DND-41 (cell line): Measurements from ENCODE around the gene PCID2.

Source experiments
- ATAC-seq: fragments of 200-7000 bp; cut with Tn5 transposase; 3 replicates; pipeline ENCODE4 v1.9.1; 2021; ENCODE audit warnings: low read depth; ENCODE audit not compliant: insufficient read depth
- DNase-seq: peaks from one replicate; pipeline ENCODE4 v3.0.0-alpha.2; 2020
- H2AFZ ChIP-seq: 2 replicates; pipeline ENCODE4 v1.6.0; 2012; ENCODE audit warnings: low read depth, low read length
- H3K27ac ChIP-seq: 2 replicates; pipeline ENCODE4 v1.5.1; 2012; ENCODE audit warnings: low read length, inconsistent platforms
- H3K27me3 ChIP-seq: fragments of 200-600 bp; sonication (generic); 2 replicates; pipeline ENCODE4 v1.6.0; 2012; ENCODE audit warnings: low read length, mild to moderate bottlenecking, inconsistent platforms; ENCODE audit not compliant: insufficient read depth, poor library complexity
- H3K36me3 ChIP-seq: 2 replicates; pipeline ENCODE4 v1.5.1; 2012; ENCODE audit warnings: low read length, inconsistent platforms; ENCODE audit not compliant: insufficient read depth
- H3K4me1 ChIP-seq: 2 replicates; pipeline ENCODE4 v1.5.1; 2012; ENCODE audit warnings: mild to moderate bottlenecking, low read length; ENCODE audit not compliant: insufficient read depth
- H3K4me2 ChIP-seq: 2 replicates; pipeline ENCODE4 v1.6.0; 2012; ENCODE audit warnings: mild to moderate bottlenecking, moderate library complexity, low read length, inconsistent platforms; ENCODE audit not compliant: insufficient read depth
- H3K4me3 ChIP-seq, 2 experiments: fragments of 200-600 bp in 1 of 2; shearing (Covaris generic) in 1 of 2; 2 replicates each; pipeline ENCODE4 v1.5.1; 2012 to 2016; ENCODE audit warnings: inconsistent platforms in 2 of 2, low read length in 2 of 2, mild to moderate bottlenecking in 2 of 2, low read depth in 1 of 2, moderate library complexity in 1 of 2
- H3K79me2 ChIP-seq: 2 replicates; pipeline ENCODE4 v1.6.0; 2012; ENCODE audit warnings: low read length, inconsistent platforms; ENCODE audit not compliant: insufficient read depth
- H3K9ac ChIP-seq: 2 replicates; pipeline ENCODE4 v1.6.0; 2012; ENCODE audit warnings: low read depth, mild to moderate bottlenecking, inconsistent platforms, low read length, moderate library complexity
- H3K9me3 ChIP-seq: 2 replicates; pipeline ENCODE4 v1.5.1; 2012; ENCODE audit warnings: low read length, moderate library complexity, mild to moderate bottlenecking, inconsistent platforms; ENCODE audit not compliant: insufficient read depth, severe bottlenecking
- H4K20me1 ChIP-seq: 2 replicates; pipeline ENCODE4 v1.6.0; 2012; ENCODE audit warnings: low read length; ENCODE audit not compliant: insufficient read depth
- EZH2 ChIP-seq: IDR thresholded peaks from 3 replicates; pipeline ENCODE4 v1.6.1; 2012; ENCODE audit warnings: borderline replicate concordance, low read depth, mild to moderate bottlenecking, moderate library complexity, low read length, inconsistent platforms; ENCODE audit not compliant: severe bottlenecking
- TF ChIP-seq, protein P1 (sequence below): IDR thresholded peaks from 2 replicates; pipeline ENCODE4 v1.5.1; 2012; ENCODE audit warnings: borderline replicate concordance, low read length, moderate library complexity, mild to moderate bottlenecking; ENCODE audit not compliant: poor library complexity, severe bottlenecking; ENCODE audit errors: extremely low read depth

The PCID2 gene

DNA sequence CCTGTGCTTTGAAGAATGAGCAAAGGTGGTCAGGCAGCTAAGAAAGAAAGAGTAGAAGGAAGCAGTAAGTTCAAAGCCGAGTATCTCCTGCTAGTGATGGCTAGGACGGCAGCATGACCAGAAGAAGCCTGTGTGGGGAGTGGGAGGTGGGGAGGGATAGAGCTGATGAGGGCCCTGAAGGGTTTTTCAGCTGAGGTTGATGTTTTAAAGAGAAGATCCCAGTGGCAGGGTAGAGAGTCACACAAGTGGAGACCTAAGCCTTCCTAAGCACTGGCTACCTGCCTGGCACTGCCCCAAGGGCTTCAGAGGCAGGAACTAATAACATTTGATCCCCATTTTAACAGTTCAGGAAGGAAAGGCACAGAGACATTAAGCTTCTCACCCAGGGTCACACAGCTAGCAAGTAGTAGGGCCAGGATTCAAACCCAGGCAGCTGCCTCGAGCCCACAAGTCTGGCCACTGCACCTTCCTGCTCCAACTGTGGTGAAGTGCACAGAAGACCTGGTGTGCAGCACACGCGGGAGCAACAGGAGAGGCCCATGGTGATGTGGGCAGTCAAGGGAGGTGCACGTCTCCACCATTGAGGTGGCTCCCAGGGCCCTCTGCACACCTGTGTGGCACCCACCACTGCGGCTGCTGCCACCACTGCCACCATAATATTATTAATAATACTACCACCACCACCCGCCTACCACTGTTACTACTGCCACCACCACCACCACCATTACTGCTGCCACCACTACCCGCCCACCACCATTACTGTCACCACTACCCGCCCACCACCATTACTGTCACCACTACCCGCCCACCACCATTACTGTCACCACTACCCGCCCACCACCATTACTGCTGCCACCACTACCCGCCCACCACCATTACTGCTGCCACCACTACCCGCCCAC, 23.1 kb upstream of the PCID2 start:
- no peak for DNase-seq
- no peak overlapping the region for H3K4me2 ChIP-seq
- H3K9me3 ChIP-seq = no peaks in the 10 kb centered on the region
- no peaks in the 10 kb centered on the region for H3K27me3 ChIP-seq
- H3K9ac ChIP-seq = no peak overlapping the region
- H3K36me3 ChIP-seq = peaks cover 81% of the 10 kb centered on the region
- no peak for TF ChIP-seq EZH2
- TF ChIP-seq, protein P1, sequence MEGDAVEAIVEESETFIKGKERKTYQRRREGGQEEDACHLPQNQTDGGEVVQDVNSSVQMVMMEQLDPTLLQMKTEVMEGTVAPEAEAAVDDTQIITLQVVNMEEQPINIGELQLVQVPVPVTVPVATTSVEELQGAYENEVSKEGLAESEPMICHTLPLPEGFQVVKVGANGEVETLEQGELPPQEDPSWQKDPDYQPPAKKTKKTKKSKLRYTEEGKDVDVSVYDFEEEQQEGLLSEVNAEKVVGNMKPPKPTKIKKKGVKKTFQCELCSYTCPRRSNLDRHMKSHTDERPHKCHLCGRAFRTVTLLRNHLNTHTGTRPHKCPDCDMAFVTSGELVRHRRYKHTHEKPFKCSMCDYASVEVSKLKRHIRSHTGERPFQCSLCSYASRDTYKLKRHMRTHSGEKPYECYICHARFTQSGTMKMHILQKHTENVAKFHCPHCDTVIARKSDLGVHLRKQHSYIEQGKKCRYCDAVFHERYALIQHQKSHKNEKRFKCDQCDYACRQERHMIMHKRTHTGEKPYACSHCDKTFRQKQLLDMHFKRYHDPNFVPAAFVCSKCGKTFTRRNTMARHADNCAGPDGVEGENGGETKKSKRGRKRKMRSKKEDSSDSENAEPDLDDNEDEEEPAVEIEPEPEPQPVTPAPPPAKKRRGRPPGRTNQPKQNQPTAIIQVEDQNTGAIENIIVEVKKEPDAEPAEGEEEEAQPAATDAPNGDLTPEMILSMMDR = no peak
- ATAC-seq = peak; percentile 41; the same call in 2 of the 3 replicates
- no peak overlapping the region for H2AFZ ChIP-seq
- H3K27ac ChIP-seq = no peak overlapping the region
- no peak overlapping the region for H3K4me3 ChIP-seq
- peaks cover 10% of the 10 kb centered on the region; the same call in 1 of the 2 replicates for H3K79me2 ChIP-seq
- H4K20me1 ChIP-seq = peaks cover 21% of the 10 kb centered on the region
- no peaks in the 10 kb centered on the region for H3K4me1 ChIP-seq

DNA sequence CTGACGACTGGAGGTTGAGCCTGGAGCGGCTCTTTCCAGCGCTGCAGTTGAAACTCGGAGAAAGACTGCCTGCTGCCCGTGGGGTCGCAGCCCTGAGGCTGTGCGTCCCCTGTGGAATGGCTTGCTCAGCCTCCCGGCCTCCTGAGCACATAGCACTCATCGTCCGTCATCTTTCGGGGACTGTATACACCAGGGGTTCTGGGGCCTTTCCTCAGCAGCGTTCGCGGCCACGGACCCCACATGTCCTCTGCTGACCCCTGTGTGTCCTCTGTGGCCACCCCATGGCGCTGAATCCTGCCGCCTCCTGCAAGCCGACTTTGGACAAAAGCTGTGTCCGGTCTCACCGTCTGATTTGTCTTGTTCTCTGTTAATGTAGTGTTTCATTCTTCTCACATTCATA, 21.3 kb upstream of the PCID2 start:
- peaks cover 26% of the 10 kb centered on the region for H4K20me1 ChIP-seq
- DNase-seq = no peak

DNA sequence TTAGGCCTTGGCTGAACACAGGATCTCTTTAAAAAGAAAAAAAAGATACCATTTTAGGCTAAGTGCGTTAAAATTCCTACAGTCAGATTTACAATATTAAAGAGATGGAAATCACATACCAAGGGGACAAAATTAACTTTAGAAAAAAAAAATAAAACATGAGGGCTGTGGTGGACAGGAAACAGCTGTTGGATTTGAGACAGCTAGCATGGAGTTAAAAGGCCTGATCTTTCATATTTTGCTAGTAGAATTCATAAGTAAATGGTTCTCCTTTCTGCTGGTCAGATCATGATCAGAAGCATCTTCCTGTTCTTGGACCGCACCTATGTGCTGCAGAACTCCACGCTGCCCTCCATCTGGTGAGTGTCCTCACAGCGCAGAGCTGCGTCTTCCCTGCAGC, 20.7 kb upstream of the PCID2 start:
- H3K36me3 ChIP-seq = peaks cover 85% of the 10 kb centered on the region
- TF ChIP-seq, protein P1 = no peak
- TF ChIP-seq EZH2 = no peak
- no peak overlapping the region for H3K4me3 ChIP-seq
- no peaks in the 10 kb centered on the region for H3K4me1 ChIP-seq
- H3K27me3 ChIP-seq = no peaks in the 10 kb centered on the region
- ATAC-seq (no peak), DNase-seq (no peak)
- H3K9me3 ChIP-seq = no peaks in the 10 kb centered on the region
- H4K20me1 ChIP-seq = peaks cover 28% of the 10 kb centered on the region
- H3K4me2 ChIP-seq = no peak overlapping the region
- no peak overlapping the region for H3K9ac ChIP-seq
- no peak overlapping the region for H3K27ac ChIP-seq
- H2AFZ ChIP-seq = no peak overlapping the region
- peaks cover 29% of the 10 kb centered on the region; the same call in 1 of the 2 replicates for H3K79me2 ChIP-seq

More for the DNA sequence above, 21.3 kb upstream of the PCID2 start:
- Histone ChIP-seq H3K4me3 (no peak overlapping the region), H3K79me2 (peaks cover 23% of the 10 kb centered on the region; the same call in 1 of the 2 replicates), H3K9ac (no peak overlapping the region), H3K27ac (no peak overlapping the region), H3K36me3 (peaks cover 85% of the 10 kb centered on the region), H2AFZ (no peak overlapping the region), H3K9me3 (no peaks in the 10 kb centered on the region), H3K27me3 (no peaks in the 10 kb centered on the region), H3K4me1 (no peaks in the 10 kb centered on the region), H3K4me2 (no peak overlapping the region)
- TF ChIP-seq, protein P1 = no peak
- TF ChIP-seq EZH2 = no peak
- no peak for ATAC-seq
